HCT116 (cell line): ENCODE results near the gene COL2A1. TPM values are rescaled to one million over a fixed set of nuclear protein-coding genes. Genes with fewer than 3 reads are reported as not detected.
A peak's percentile ranks its signal among the peaks of the same experiment; 100 is the strongest.

Experiments
- ATAC-seq: fragments of 200-7000 bp; cut with Tn5 transposase; 2 replicates; pipeline ENCODE4 v1.9.1; 2020; ENCODE audit warnings: mild to moderate bottlenecking, moderate library complexity
- BruUV-seq: library from RNA; stranded (reverse); fragments of 400-500 nt; replicated peaks from 2 replicates; lab custom pipeline; 2021; lab: Mats Ljungman, UMichigan
- CTCF ChIA-PET: fragments of 300-600 bp; sonication (Branson Sonifier 250); formaldehyde crosslinking; loops from one replicate; lab custom pipeline; 2021; ENCODE audit warnings: antibody characterized with exemption; lab: Charles Lee
- POLR2A ChIA-PET: fragments of 300-600, 350-600 bp; sonication (Branson Sonifier 250); formaldehyde crosslinking; loops from one replicate; lab custom pipeline; 2021; ENCODE audit warnings: antibody characterized with exemption; lab: Charles Lee
- RAD21 ChIA-PET, 2 experiments: fragments of 300-600 bp; sonication (Branson Sonifier 250); formaldehyde crosslinking; loops; one replicate each; lab custom pipeline; 2023; ENCODE audit warnings: low total read pairs in 2 of 2; ENCODE audit not compliant: uncharacterized antibody in 2 of 2, unreplicated experiment in 2 of 2, low non-redundant PET in 1 of 2; lab: Charles Lee
- DNase-seq: peaks from one replicate; pipeline ENCODE4 v3.0.0-alpha.2; 2010; ENCODE audit warnings: low read depth, low spot score
- H2AFZ ChIP-seq: fragments of 200-600 bp; shearing (Covaris generic), sonication (generic); 2 replicates; pipeline ENCODE4 v1.6.1; 2017; ENCODE audit warnings: low read depth, mixed run types, mixed read lengths, antibody characterized with exemption, low read length; ENCODE audit not compliant: poor library complexity, severe bottlenecking
- H3K27ac ChIP-seq: 2 replicates; pipeline ENCODE4 v1.5.1; 2012; ENCODE audit warnings: low read depth, low read length
- H3K27me3 ChIP-seq: fragments of 200-600 bp; sonication (generic); 2 replicates; pipeline ENCODE4 v1.6.1; 2016; ENCODE audit warnings: mixed run types, low read length, mixed read lengths; ENCODE audit not compliant: insufficient read depth
- H3K36me3 ChIP-seq, 2 experiments: fragments of 200-500 bp in 1 of 2; fragments of 200-600 bp in 1 of 2; sonication (Bioruptor generic) in 1 of 2; sonication (generic) in 1 of 2; 2 replicates each; pipeline versions ENCODE4 v1.5.1 to v1.6.1; 2014 to 2016; ENCODE audit warnings: low read length in 2 of 2, inconsistent platforms in 1 of 2, mixed read lengths in 1 of 2, mixed run types in 1 of 2; ENCODE audit not compliant: insufficient read depth in 2 of 2, control insufficient read depth in 1 of 2
- H3K4me1 ChIP-seq, 2 experiments: fragments of 200-600 bp in 1 of 2; sonication (generic) in 1 of 2; 2 replicates each; pipeline versions ENCODE4 v1.5.1 to v1.6.1; 2012 to 2017; ENCODE audit warnings: low read length in 2 of 2, inconsistent platforms in 1 of 2, mild to moderate bottlenecking in 1 of 2, mixed read lengths in 1 of 2, mixed run types in 1 of 2, moderate library complexity in 1 of 2; ENCODE audit not compliant: insufficient read depth in 2 of 2, control insufficient read depth in 1 of 2
- H3K4me2 ChIP-seq: fragments of 200-600 bp; sonication (generic); 2 replicates; pipeline ENCODE4 v1.6.1; 2017; ENCODE audit warnings: mixed run types, low read length, mixed read lengths
- H3K4me3 ChIP-seq, 2 experiments: fragments of 200-600 bp in 1 of 2; sonication (generic) in 1 of 2; replicated peaks in 1 of 2; 2 replicates each; pipeline ENCODE4 v1.5.1; 2011 to 2016; ENCODE audit warnings: low read length in 2 of 2, control low read depth in 1 of 2, low read depth in 1 of 2, mild to moderate bottlenecking in 1 of 2, mixed read lengths in 1 of 2, mixed run types in 1 of 2
- H3K79me2 ChIP-seq: fragments of 200-600 bp; sonication (generic); 2 replicates; pipeline ENCODE4 v1.6.1; 2017; ENCODE audit warnings: mild to moderate bottlenecking, mixed run types, low read length, moderate library complexity, mixed read lengths; ENCODE audit not compliant: insufficient read depth
- H3K9ac ChIP-seq: fragments of 200-600 bp; sonication (generic); 2 replicates; pipeline ENCODE4 v1.6.1; 2016; ENCODE audit warnings: low read length, mixed read lengths
- H3K9me2 ChIP-seq: fragments of 200-600 bp; sonication (generic), shearing (Covaris generic); 2 replicates; pipeline ENCODE4 v1.6.1; 2017; ENCODE audit warnings: mixed run types, mild to moderate bottlenecking, moderate library complexity; ENCODE audit not compliant: insufficient read depth
- H3K9me3 ChIP-seq, 2 experiments: fragments of 200-500 bp in 1 of 2; fragments of 200-600 bp in 1 of 2; sonication (Bioruptor generic) in 1 of 2; sonication (generic) in 1 of 2; 2 replicates each; pipeline ENCODE4 v1.6.1; 2014 to 2017; ENCODE audit warnings: low read length in 2 of 2, mixed read lengths in 2 of 2, inconsistent platforms in 1 of 2, low read depth in 1 of 2, mild to moderate bottlenecking in 1 of 2, mixed run types in 1 of 2, moderate library complexity in 1 of 2; ENCODE audit not compliant: control insufficient read depth in 1 of 2, insufficient read depth in 1 of 2
- H4K20me1 ChIP-seq: fragments of 200-600 bp; sonication (generic), shearing (Covaris generic); 2 replicates; pipeline ENCODE4 v1.6.1; 2017; ENCODE audit warnings: mixed run types, mild to moderate bottlenecking, moderate library complexity; ENCODE audit not compliant: insufficient read depth
- ATF3 ChIP-seq: IDR thresholded peaks from 2 replicates; pipeline ENCODE4 v1.6.1; 2012
- CBX3 ChIP-seq: IDR thresholded peaks from 2 replicates; pipeline ENCODE4 v1.6.1; 2012; ENCODE audit warnings: low read depth
- EZH2 ChIP-seq: fragments of 200-600 bp; sonication (generic); IDR thresholded peaks from 2 replicates; pipeline ENCODE4 v1.6.1; 2017; ENCODE audit warnings: antibody characterized with exemption, mixed run types
- JUND ChIP-seq: IDR thresholded peaks from 2 replicates; pipeline ENCODE4 v1.6.1; 2012
- POLR2A ChIP-seq: IDR thresholded peaks from 2 replicates; pipeline ENCODE4 v1.7.0; 2011; ENCODE audit warnings: borderline replicate concordance; ENCODE audit not compliant: insufficient read depth, insufficient read length; ENCODE audit errors: extremely low read depth
- RAD21 ChIP-seq: IDR thresholded peaks from 2 replicates; pipeline ENCODE4 v1.6.1; 2012; ENCODE audit warnings: low read depth, mild to moderate bottlenecking
- SIN3A ChIP-seq: IDR thresholded peaks from 2 replicates; pipeline ENCODE4 v1.6.1; 2012; ENCODE audit warnings: low read depth
- intact Hi-C: fragments of 100-400 bp; cut with micrococcal nuclease; formaldehyde crosslinking; loops from 2 replicates; pipeline ENCODE4 v1.10.0; 2022
- total RNA-seq: library from RNA; stranded (reverse); gene quantifications from one replicate; pipeline ENCODE4 v1.2.1, GENCODE V29; 2021; ENCODE audit not compliant: unreplicated experiment

Gene COL2A1
- total RNA-seq, 1 experiment from 2014 or later, result 0.22 TPM

GRCh38 chr12:47954058-47954457, 50.2 kb downstream of the COL2A1 start:
- BruUV-seq, result no TSS peak
- ChIA-PET POLR2A (no interaction called here), RAD21 (no interaction called here), CTCF (interaction anchor here (2.2 kb wide), 1 partner anchor 49 kb away, joined by 7 read pairs; the partner anchor contains the start of gene VDR)
- H3K4me2 ChIP-seq, result peak overlapping the region; percentile 53
- no peaks in the 10 kb centered on the region for H3K79me2 ChIP-seq
- H3K9me3 ChIP-seq, result no peaks in the 10 kb centered on the region
- no peaks in the 10 kb centered on the region for H3K9me2 ChIP-seq
- ATAC-seq, result peak; percentile 49; the same call in 1 of the 2 replicates
- peak overlapping the region; percentile 74 for H2AFZ ChIP-seq
- no peaks in the 10 kb centered on the region for H3K27me3 ChIP-seq
- H3K4me1 ChIP-seq, result peaks cover 9 to 24% of the 10 kb centered on the region in 2 experiments; a peak in 3 of 4 replicates
- TF ChIP-seq ATF3 (no peak), JUND (peak; percentile 25; the same call in 1 of the 2 replicates)
- H3K36me3 ChIP-seq, result no peaks in the 10 kb centered on the region
- intact Hi-C loops, result no loop called here
- H4K20me1 ChIP-seq, result no peaks in the 10 kb centered on the region
- no peak overlapping the region for H3K9ac ChIP-seq
- no peak overlapping the region for H3K4me3 ChIP-seq
- H3K27ac ChIP-seq, result no peak overlapping the region
- no peak for DNase-seq

- H4K20me1 ChIP-seq, result no peaks in the 10 kb centered on the region
- peaks cover 12 to 37% of the 10 kb centered on the region in 2 experiments; a peak in 3 of 4 replicates for H3K4me1 ChIP-seq
- DNase-seq, result no peak
- H3K79me2 ChIP-seq, result no peaks in the 10 kb centered on the region
- H3K27ac ChIP-seq, result no peak overlapping the region
- no peak for TF ChIP-seq ATF3
- TF ChIP-seq EZH2, result no peak
- TF ChIP-seq POLR2A, result no peak
- no peak for TF ChIP-seq CBX3
- TF ChIP-seq RAD21, result no peak
- no peak for TF ChIP-seq SIN3A
- H2AFZ ChIP-seq, result no peak overlapping the region
- ChIA-PET RAD21 (no interaction called here), POLR2A (interaction anchor here (1.1 kb wide), 1 partner anchor 46 kb away, joined by 3 read pairs; no protein-coding TSS in a partner anchor), CTCF (interaction anchor here (2.7 kb wide), 1 partner anchor 51 kb away, joined by 17 read pairs; no protein-coding TSS in a partner anchor)
- H3K4me2 ChIP-seq, result no peak overlapping the region
- H3K9ac ChIP-seq, result no peak overlapping the region
- H3K9me3 ChIP-seq, result no peaks in the 10 kb centered on the region
- no TSS peak for BruUV-seq
- no peak overlapping the region for H3K4me3 ChIP-seq
- no peaks in the 10 kb centered on the region for H3K27me3 ChIP-seq
- H3K36me3 ChIP-seq, result no peaks in the 10 kb centered on the region
- intact Hi-C loops, result no loop called here
- no peaks in the 10 kb centered on the region for H3K9me2 ChIP-seq
- ATAC-seq, result no peak
These were observed 53.3 kb downstream of the COL2A1 start for GRCh38 chr12:47950856-47951468.
